ENCODE results near the gene CLDN5.
"Not testable (repeated sequence)": the region's sequence is repeated elsewhere in the genome, so short reads cannot be mapped to it uniquely, and the experiment has no call there.

The CLDN5 gene

DNA sequence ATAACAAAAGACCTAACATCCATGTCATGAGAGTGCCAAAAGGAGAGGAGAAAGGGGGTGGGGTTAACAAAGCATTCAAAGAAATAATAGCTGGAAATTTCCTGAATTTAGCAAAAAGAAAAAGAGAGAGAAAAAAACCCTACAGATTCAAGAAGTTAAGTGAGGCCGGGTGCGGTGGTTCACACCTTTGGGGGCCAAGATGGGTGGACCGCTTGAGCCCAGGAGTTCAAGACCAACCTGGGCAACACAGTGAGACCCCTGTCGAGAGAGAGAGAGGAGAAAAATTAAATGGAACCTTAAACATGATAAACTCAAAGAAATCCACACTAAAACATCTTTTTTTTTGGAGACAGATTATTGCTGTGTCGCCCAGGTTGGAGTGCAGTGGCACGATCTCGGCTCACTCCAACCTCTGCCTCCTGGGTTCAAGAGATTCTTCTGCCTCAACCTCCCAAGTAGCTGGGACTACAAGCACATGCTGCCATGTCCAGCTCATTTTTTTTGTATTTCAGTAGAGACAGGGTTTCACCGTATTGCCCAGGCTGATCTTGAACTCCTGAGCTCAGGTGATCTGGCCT, 8.9 kb upstream of the CLDN5 start:
- Mint-ChIP-seq H3K9me3 (no peaks in the 10 kb centered on the region), H3K4me3 (no peak overlapping the region), H3K4me1 (no peaks in the 10 kb centered on the region), H3K27ac (no peak overlapping the region), H3K36me3 (ENCODE audit: low read depth) (no peaks in the 10 kb centered on the region), H3K27me3 (ENCODE audit: low read depth) (no peaks in the 10 kb centered on the region)
- TF ChIP-seq CTCF (IDR thresholded peaks at IDR 0.05; ENCODE audit: unreplicated experiment in 3 of 3), result no peak

DNA sequence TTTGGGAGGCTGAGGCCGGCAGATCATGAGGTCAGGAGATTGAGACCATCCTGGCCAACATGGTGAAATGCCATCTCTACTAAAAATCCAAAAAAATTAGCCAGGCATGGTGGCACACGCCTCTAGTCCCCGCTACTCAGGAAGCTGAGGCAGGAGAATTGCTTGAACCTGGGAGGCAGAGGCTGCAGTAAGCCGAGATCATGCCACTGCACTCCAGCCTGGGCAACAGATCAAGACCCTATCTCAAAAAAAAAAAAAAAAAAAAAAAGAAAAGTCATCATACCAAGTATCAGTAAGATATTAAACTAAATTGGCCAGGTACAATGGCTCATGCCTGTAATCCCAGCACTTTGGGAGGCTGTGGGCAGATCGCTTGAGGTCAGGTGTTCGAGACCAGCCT, 7.1 kb upstream of the CLDN5 start:
- H3K9me3 Mint-ChIP-seq; H3K4me3 Mint-ChIP-seq; H3K4me1 Mint-ChIP-seq; H3K27ac Mint-ChIP-seq; H3K27me3 Mint-ChIP-seq (ENCODE audit: low read depth); H3K36me3 Mint-ChIP-seq (ENCODE audit: low read depth): not testable (repeated sequence)

DNA sequence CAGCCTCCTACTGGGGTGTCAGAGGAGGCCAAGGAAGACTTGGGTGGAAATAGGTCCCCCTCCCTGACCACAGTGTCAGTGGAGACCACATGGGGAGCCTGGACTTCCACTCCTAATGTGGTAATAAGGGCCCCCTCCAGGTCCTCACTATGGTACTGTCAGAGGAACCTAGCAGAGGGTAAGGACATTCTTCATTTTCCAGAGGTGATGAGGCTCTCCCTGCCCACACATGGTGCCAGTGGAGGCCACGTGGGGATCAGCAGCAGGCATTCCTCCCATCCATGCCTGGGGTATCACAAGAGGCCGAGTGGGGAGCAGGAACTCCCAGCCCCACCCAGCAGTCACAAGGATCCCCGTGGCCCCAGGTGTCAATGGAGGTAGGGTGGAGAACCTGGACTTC, 6.5 kb upstream of the CLDN5 start:
- no peaks in the 10 kb centered on the region for H3K36me3 Mint-ChIP-seq (ENCODE audit: low read depth)

DNA sequence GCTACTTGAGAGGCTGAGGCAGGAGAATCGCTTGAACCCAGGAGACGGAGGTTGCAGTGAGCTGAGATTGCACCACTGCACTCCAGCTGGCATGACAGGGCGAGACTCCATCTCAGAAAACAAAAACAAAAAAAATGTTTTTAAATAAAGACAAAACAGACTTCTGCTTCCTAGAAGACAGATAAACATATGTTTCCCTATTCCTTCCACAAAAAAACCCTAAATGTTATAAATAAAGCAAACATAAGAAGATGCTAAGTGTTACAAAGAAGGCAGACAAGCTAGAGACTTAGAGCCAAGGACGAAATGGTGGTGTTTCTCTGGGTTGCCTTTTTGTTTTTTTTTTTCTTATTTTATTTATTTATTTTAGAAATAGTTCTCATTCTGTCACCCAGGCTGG, 5.6 kb upstream of the CLDN5 start:
- H3K4me3 Mint-ChIP-seq, result no peak overlapping the region
- no peak overlapping the region for H3K27ac Mint-ChIP-seq
- no peaks in the 10 kb centered on the region for H3K36me3 Mint-ChIP-seq (ENCODE audit: low read depth)
- no peaks in the 10 kb centered on the region for H3K9me3 Mint-ChIP-seq
- no peak for TF ChIP-seq CTCF (IDR thresholded peaks at IDR 0.05; ENCODE audit: unreplicated experiment in 3 of 3)
- H3K4me1 Mint-ChIP-seq, result peaks cover 10% of the 10 kb centered on the region
- peaks cover 21% of the 10 kb centered on the region for H3K27me3 Mint-ChIP-seq (ENCODE audit: low read depth)

More for the DNA sequence above, 6.5 kb upstream of the CLDN5 start:
- Mint-ChIP-seq H3K9me3 (no peaks in the 10 kb centered on the region), H3K27ac (no peak overlapping the region), H3K4me3 (no peak overlapping the region), H3K27me3 (ENCODE audit: low read depth) (peaks cover 12% of the 10 kb centered on the region), H3K4me1 (peaks cover 10% of the 10 kb centered on the region)
- TF ChIP-seq CTCF (IDR thresholded peaks at IDR 0.05; ENCODE audit: unreplicated experiment in 3 of 3), result no peak

DNA sequence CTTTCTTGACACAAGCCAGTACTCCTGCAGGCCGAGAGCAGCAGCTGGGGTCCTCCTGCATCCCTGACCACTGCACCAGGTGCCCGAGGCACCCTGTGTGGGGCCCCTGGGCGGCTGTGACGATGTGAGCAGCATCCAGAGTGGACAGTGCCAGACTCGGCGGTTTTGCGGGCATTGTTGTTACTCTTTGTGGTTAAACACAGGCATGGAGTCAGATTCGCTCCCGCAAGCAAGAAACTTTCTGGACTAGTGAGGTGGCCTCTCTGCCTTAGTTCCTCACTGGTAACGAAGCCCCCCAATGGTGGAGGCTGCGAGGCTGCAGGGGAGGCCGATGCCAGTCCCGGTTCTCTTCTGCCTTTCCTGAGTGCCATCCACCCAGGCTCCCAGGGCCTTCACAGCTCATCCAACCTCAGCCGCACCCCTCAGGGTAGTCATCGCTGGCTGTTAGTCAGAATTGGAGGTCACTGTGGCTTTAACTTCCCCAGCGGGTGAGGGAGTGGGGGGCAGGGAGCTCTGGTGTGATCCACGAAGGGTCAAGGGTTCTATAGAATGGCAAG, 3.7 kb upstream of the CLDN5 start:
- peaks cover 37% of the 10 kb centered on the region for H3K27me3 Mint-ChIP-seq (ENCODE audit: low read depth)
- no peaks in the 10 kb centered on the region for H3K9me3 Mint-ChIP-seq
- H3K36me3 Mint-ChIP-seq (ENCODE audit: low read depth), result no peaks in the 10 kb centered on the region
- TF ChIP-seq CTCF (IDR thresholded peaks at IDR 0.05; ENCODE audit: unreplicated experiment in 3 of 3), result no peak
- peak overlapping the region in 1 of 3 experiments; percentile 69 for H3K27ac Mint-ChIP-seq
- peaks cover 10% of the 10 kb centered on the region for H3K4me1 Mint-ChIP-seq
- H3K4me3 Mint-ChIP-seq, result no peak overlapping the region

- Mint-ChIP-seq H3K27me3 (ENCODE audit: low read depth) (peaks cover 42% of the 10 kb centered on the region), H3K4me1 (peaks cover 10% of the 10 kb centered on the region), H3K9me3 (no peaks in the 10 kb centered on the region), H3K4me3 (no peak overlapping the region), H3K36me3 (ENCODE audit: low read depth) (no peaks in the 10 kb centered on the region), H3K27ac (peak overlapping the region in 1 of 3 experiments; percentile 69)
- no peak for TF ChIP-seq CTCF (IDR thresholded peaks at IDR 0.05; ENCODE audit: unreplicated experiment in 3 of 3)
Measured at GRCh38 chr22:19527321-19527721, 3.1 kb upstream of the CLDN5 start.
